ENCODE data around the gene C1QTNF8.

Gene C1QTNF8

GRCh38 chr16:1049113-1049975 is 46.7 kb downstream of the C1QTNF8 start:
- no peak for DNase-seq (ENCODE audit: insufficient read length, low spot score)
- no peak for FAIRE-seq

- no peak for FAIRE-seq
- DNase-seq (ENCODE audit: insufficient read length, low spot score), result no peak
These were observed 47.5 kb downstream of the C1QTNF8 start for GRCh38 chr16:1048442-1049112.

GRCh38 chr16:1047801-1048200 is 48.2 kb downstream of the C1QTNF8 start:
- FAIRE-seq (no peak), DNase-seq (ENCODE audit: insufficient read length, low spot score) (no peak)

GRCh38 chr16:1047123-1047522 is 48.9 kb downstream of the C1QTNF8 start:
- FAIRE-seq, result no peak
- DNase-seq (ENCODE audit: insufficient read length, low spot score), result no peak

GRCh38 chr16:1045993-1046911 is 49.8 kb downstream of the C1QTNF8 start:
- DNase-seq (ENCODE audit: insufficient read length, low spot score) (no peak), FAIRE-seq (no peak)

- DNase-seq (ENCODE audit: insufficient read length, low spot score) (no peak), FAIRE-seq (no peak)
These were observed 50.6 kb downstream of the C1QTNF8 start for GRCh38 chr16:1045310-1045992.

GRCh38 chr16:1044460-1045309 is 51.4 kb downstream of the C1QTNF8 start:
- FAIRE-seq, result no peak
- no peak for DNase-seq (ENCODE audit: insufficient read length, low spot score)

GRCh38 chr16:1043881-1044451 is 52.1 kb downstream of the C1QTNF8 start:
- DNase-seq (ENCODE audit: insufficient read length, low spot score), result no peak

GRCh38 chr16:1042866-1043265 is 53.2 kb downstream of the C1QTNF8 start:
- no peak for FAIRE-seq
- no peak for DNase-seq (ENCODE audit: insufficient read length, low spot score)

More at GRCh38 chr16:1043881-1044451, 52.1 kb downstream of the C1QTNF8 start:
- no peak for FAIRE-seq

GRCh38 chr16:1042049-1042744 is 53.8 kb downstream of the C1QTNF8 start:
- no peak for DNase-seq (ENCODE audit: insufficient read length, low spot score)
- FAIRE-seq, result no peak

GRCh38 chr16:1040346-1040745 is 55.7 kb downstream of the C1QTNF8 start:
- FAIRE-seq, result no peak

GRCh38 chr16:1039762-1040161 is 56.3 kb downstream of the C1QTNF8 start:
- DNase-seq (ENCODE audit: insufficient read length, low spot score) (no peak), FAIRE-seq (no peak)

More at GRCh38 chr16:1040346-1040745, 55.7 kb downstream of the C1QTNF8 start:
- no peak for DNase-seq (ENCODE audit: insufficient read length, low spot score)

GRCh38 chr16:1038932-1039331 is 57.1 kb downstream of the C1QTNF8 start:
- FAIRE-seq (no peak), DNase-seq (ENCODE audit: insufficient read length, low spot score) (no peak)
